Astrocyte (in vitro differentiated cells and primary cell): ENCODE results near the gene HOXA13. TPM values are rescaled to one million over a fixed set of nuclear protein-coding genes. Genes with fewer than 3 reads are reported as not detected.

Experiments
- DNase-seq: peaks from one replicate; pipeline ENCODE4 v3.0.0-alpha.2; 2010; ENCODE audit warnings: low read depth
- FAIRE-seq: peaks from 2 replicates; lab custom pipeline; 2011; peaks lifted over from hg19 to GRCh38; lab: Jason Lieb, UNC
- H2AFZ ChIP-seq: 2 replicates; pipeline ENCODE4 v1.6.0; 2012; ENCODE audit warnings: low read depth, low read length, inconsistent platforms
- H3K27ac ChIP-seq: 2 replicates; pipeline ENCODE4 v1.5.1; 2011; ENCODE audit warnings: low read depth, low read length, inconsistent platforms
- H3K27me3 ChIP-seq: 2 replicates; pipeline ENCODE4 v1.6.0; 2011; ENCODE audit warnings: low read length, inconsistent platforms; ENCODE audit not compliant: insufficient read depth
- H3K36me3 ChIP-seq: 2 replicates; pipeline ENCODE4 v1.5.1; 2011; ENCODE audit warnings: low read length, inconsistent platforms; ENCODE audit not compliant: insufficient read depth
- H3K4me1 ChIP-seq: 2 replicates; pipeline ENCODE4 v1.5.1; 2011; ENCODE audit warnings: low read length, inconsistent platforms; ENCODE audit not compliant: insufficient read depth
- H3K4me2 ChIP-seq: 2 replicates; pipeline ENCODE4 v1.6.0; 2012; ENCODE audit warnings: low read length, inconsistent platforms
- H3K4me3 ChIP-seq: 2 replicates; pipeline ENCODE4 v1.5.1; 2011; ENCODE audit warnings: low read depth, mild to moderate bottlenecking, low read length, inconsistent platforms; ENCODE audit not compliant: insufficient read depth
- H3K79me2 ChIP-seq: 2 replicates; pipeline ENCODE4 v1.6.0; 2012; ENCODE audit warnings: mild to moderate bottlenecking, low read length, inconsistent platforms; ENCODE audit not compliant: insufficient read depth
- H3K9ac ChIP-seq: 2 replicates; pipeline ENCODE4 v1.6.0; 2012; ENCODE audit warnings: mild to moderate bottlenecking, low read length, inconsistent platforms
- H3K9me3 ChIP-seq: 2 replicates; pipeline ENCODE4 v1.5.1; 2012; ENCODE audit warnings: low read depth, mild to moderate bottlenecking, low read length, inconsistent platforms; ENCODE audit not compliant: insufficient read depth
- H4K20me1 ChIP-seq: 2 replicates; pipeline ENCODE4 v1.6.0; 2012; ENCODE audit warnings: low read length, inconsistent platforms; ENCODE audit not compliant: insufficient read depth
- H3K27ac Mint-ChIP-seq: one replicate; pipeline ENCODE4 v1.8.0; 2021; ENCODE audit warnings: mild to moderate bottlenecking, mixed read lengths; ENCODE audit not compliant: unreplicated experiment
- H3K27me3 Mint-ChIP-seq: one replicate; pipeline ENCODE4 v1.8.0; 2021; ENCODE audit warnings: low read depth, mixed read lengths; ENCODE audit not compliant: unreplicated experiment
- H3K36me3 Mint-ChIP-seq: one replicate; pipeline ENCODE4 v1.8.0; 2021; ENCODE audit warnings: low read depth, mixed read lengths; ENCODE audit not compliant: unreplicated experiment
- H3K4me1 Mint-ChIP-seq: one replicate; pipeline ENCODE4 v1.8.0; 2021; ENCODE audit warnings: low read depth, mixed read lengths; ENCODE audit not compliant: unreplicated experiment
- H3K4me3 Mint-ChIP-seq: one replicate; pipeline ENCODE4 v1.8.0; 2021; ENCODE audit warnings: mild to moderate bottlenecking, moderate library complexity, mixed read lengths; ENCODE audit not compliant: unreplicated experiment
- H3K9me3 Mint-ChIP-seq: one replicate; pipeline ENCODE4 v1.8.0; 2021; ENCODE audit warnings: mild to moderate bottlenecking, mixed read lengths; ENCODE audit not compliant: unreplicated experiment
- CTCF ChIP-seq: IDR thresholded peaks from 2 replicates; pipeline ENCODE4 v1.5.1; 2011; ENCODE audit warnings: low read depth, mild to moderate bottlenecking, inconsistent platforms, low read length, moderate library complexity; ENCODE audit not compliant: insufficient read depth
- EZH2 ChIP-seq: IDR thresholded peaks from 2 replicates; pipeline ENCODE4 v1.6.1; 2012; ENCODE audit warnings: mild to moderate bottlenecking, low read length, inconsistent platforms; ENCODE audit not compliant: insufficient read depth
- total RNA-seq: library from RNA; stranded (reverse); gene quantifications from 2 replicates; pipeline ENCODE4 v1.2.1, GENCODE V29; 2021

Gene HOXA13
- total RNA-seq, 1 donor from 2014 or later = not detected

DNA sequence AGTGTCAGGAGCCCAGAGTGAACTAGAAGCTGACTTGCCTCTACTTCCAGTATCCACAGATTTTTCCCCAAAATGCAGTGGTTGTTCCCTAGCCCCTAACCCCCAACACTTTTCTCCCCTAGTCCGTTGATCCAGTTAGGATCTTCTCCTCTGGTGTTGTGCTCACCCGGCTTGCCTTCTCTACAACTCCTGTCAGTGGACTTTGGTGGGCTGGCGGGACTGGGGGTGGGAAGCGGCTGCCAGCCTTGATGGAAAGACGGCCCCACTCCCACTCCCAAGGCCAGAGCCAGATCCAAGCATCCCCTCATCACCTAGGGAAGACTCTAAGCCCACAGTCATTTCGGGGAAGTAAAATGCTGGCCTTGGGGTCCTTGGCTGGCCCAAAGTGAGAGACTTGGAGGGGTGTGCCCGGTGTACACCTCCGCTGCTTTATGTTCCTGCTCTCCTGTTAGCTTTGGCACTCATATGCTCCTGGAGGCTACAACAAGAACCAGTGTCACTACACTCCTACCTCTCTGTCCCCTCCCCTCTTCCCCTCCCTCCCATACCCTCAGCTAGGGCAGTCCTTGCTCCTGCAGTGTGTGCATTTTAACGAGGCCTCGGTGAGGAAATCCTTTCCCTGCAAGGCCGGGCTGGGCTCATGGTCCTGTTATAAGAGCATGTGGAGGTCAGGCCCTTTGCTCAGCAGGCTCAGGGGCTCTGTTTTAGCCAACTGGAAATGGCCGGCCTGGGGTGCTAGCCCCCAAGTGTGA is 24.8 kb downstream of the HOXA13 start:
- H3K9ac ChIP-seq = no peak overlapping the region
- H3K36me3 Mint-ChIP-seq = no peaks in the 10 kb centered on the region

DNA sequence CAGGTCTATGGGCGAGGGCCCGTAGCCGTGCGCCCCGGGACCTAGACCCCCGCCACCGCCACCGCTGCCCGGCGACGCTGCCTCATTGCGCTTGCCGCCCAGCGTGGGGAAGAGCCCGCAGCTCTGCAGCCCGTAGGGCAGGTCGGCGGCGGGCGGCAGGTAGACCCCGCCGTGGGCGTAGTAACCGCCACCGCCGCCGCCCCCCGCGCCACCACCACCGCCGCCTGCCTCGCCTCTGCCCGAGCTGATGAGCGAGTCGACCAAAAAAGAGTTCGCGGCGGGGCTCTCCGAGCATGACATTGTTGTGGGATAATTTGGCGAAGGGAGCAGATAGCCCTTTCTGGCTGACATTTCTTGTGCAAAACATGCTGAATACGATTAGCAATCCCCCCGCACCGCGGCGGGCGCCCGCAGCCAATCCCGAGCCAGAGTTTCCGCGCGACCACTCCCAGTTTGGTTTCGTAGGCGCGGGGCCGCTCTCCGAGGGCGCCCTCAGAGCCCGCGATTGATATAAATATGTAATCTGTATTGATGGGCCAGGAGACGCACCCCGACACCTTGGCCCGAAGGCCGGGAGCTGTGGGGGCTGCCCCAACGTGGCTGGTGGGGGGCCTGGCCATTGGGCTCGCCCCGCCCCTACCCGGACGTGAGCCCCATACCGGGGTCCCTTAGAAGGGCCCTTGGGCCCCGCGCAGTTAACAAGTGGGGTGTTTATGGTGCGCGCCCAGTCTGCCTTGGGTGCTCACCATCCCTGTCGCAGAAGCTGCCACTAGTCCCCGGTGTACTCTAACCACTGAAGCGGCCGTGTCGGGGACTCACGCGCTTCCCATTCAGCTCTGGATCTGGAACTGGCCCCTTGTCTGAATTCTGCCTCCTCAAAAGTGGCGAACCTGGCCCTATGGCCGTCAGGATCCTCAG is 25.7 kb downstream of the HOXA13 start, which contains the start of gene HOXA10:
HOXA10 (minus strand) TSS at position 365 of the 918 bp plus-strand sequence; CDS start at position 351, 14 bp downstream.
- H3K9ac ChIP-seq = no peak within 1 kb of the TSS
- Mint-ChIP-seq H3K4me1 (no peaks in the 10 kb centered on the region), H3K36me3 (no peaks in the 10 kb centered on the region), H3K27me3 (peaks cover 72% of the 10 kb centered on the region), H3K4me3 (no peak within 1 kb of the TSS), H3K27ac (peak within 1 kb of the TSS; percentile 12), H3K9me3 (peaks cover 28% of the 10 kb centered on the region)
- no peaks in the 10 kb centered on the region for H3K79me2 ChIP-seq
- DNase-seq (no peak), FAIRE-seq (no peak)
- H4K20me1 ChIP-seq = peaks cover 6% of the 10 kb centered on the region
- TF ChIP-seq EZH2 (peak; percentile 11), CTCF (no peak)
- peaks cover 5% of the 10 kb centered on the region for H3K4me1 ChIP-seq
- H3K27ac ChIP-seq = no peak within 1 kb of the TSS
- H2AFZ ChIP-seq = no peak within 1 kb of the TSS
- no peaks in the 10 kb centered on the region for H3K36me3 ChIP-seq
- H3K4me2 ChIP-seq = peak within 1 kb of the TSS; percentile 63
- H3K27me3 ChIP-seq = peaks cover 92% of the 10 kb centered on the region
- no peak within 1 kb of the TSS for H3K4me3 ChIP-seq
- peaks cover 10% of the 10 kb centered on the region for H3K9me3 ChIP-seq

More for the DNA sequence above, 24.8 kb downstream of the HOXA13 start:
- Histone ChIP-seq H2AFZ (no peak overlapping the region), H3K4me1 (peaks cover 8% of the 10 kb centered on the region), H3K27me3 (peaks cover 95% of the 10 kb centered on the region), H3K36me3 (no peaks in the 10 kb centered on the region), H3K4me3 (no peak overlapping the region), H3K27ac (no peak overlapping the region), H3K4me2 (no peak overlapping the region), H4K20me1 (peaks cover 6% of the 10 kb centered on the region), H3K79me2 (no peaks in the 10 kb centered on the region), H3K9me3 (peaks cover 10% of the 10 kb centered on the region)
- peaks cover 34% of the 10 kb centered on the region for H3K9me3 Mint-ChIP-seq
- no peaks in the 10 kb centered on the region for H3K4me1 Mint-ChIP-seq
- DNase-seq (no peak), FAIRE-seq (no peak)
- no peak overlapping the region for H3K4me3 Mint-ChIP-seq
- peaks cover 78% of the 10 kb centered on the region for H3K27me3 Mint-ChIP-seq
- TF ChIP-seq EZH2 (peak; percentile 38), CTCF (no peak)
- H3K27ac Mint-ChIP-seq = peak overlapping the region; percentile 12
